BJ (cell line): ENCODE measurements around the gene CORO2B. TPM values are rescaled to one million over a fixed set of nuclear protein-coding genes. Genes with fewer than 3 reads are reported as not detected.
"Not testable (repeated sequence)": the region's sequence is repeated elsewhere in the genome, so short reads cannot be mapped to it uniquely, and the experiment has no call there.

Experiments used
- CTCF ChIA-PET: fragments of 350-600 bp; formaldehyde crosslinking; extraction: SDS; loops from one replicate; lab custom pipeline; 2021; ENCODE audit warnings: antibody characterized with exemption, inconsistent platforms; lab: Yijun Ruan, JAX
- POLR2A ChIA-PET: fragments of 300-600 bp; sonication (Branson Sonifier 250); formaldehyde crosslinking; extraction: SDS; loops from one replicate; lab custom pipeline; 2021; ENCODE audit warnings: antibody characterized with exemption; lab: Charles Lee
- DNase-seq: peaks from one replicate; pipeline ENCODE4 v3.0.0-alpha.2; 2011; ENCODE audit warnings: low read depth
- H3K27me3 ChIP-seq: 2 replicates; pipeline ENCODE4 v1.6.0; 2011; ENCODE audit warnings: low read length; ENCODE audit not compliant: control insufficient read depth, insufficient read depth
- H3K36me3 ChIP-seq: 2 replicates; pipeline ENCODE4 v1.5.1; 2011; ENCODE audit warnings: low read length; ENCODE audit not compliant: control insufficient read depth, insufficient read depth
- H3K4me3 ChIP-seq: 2 replicates; pipeline ENCODE4 v1.5.1; 2011; ENCODE audit warnings: low read depth, mild to moderate bottlenecking, control low read depth, low read length
- polyA plus RNA-seq: library from polyadenylated mRNA; depleted of rRNA; stranded (reverse); fragments of >200 nt; gene quantifications from 2 replicates; pipeline ENCODE4 v1.2.3, GENCODE V29; 2011
- TF ChIP-seq, protein P1 (sequence below): IDR thresholded peaks from 2 replicates; pipeline ENCODE4 v1.5.1; 2011; ENCODE audit warnings: low read depth, mild to moderate bottlenecking, control low read depth, inconsistent platforms, low read length, moderate library complexity; ENCODE audit not compliant: insufficient read depth

CORO2B gene
- polyA plus RNA-seq, 1 experiment = 7.7 TPM

DNA sequence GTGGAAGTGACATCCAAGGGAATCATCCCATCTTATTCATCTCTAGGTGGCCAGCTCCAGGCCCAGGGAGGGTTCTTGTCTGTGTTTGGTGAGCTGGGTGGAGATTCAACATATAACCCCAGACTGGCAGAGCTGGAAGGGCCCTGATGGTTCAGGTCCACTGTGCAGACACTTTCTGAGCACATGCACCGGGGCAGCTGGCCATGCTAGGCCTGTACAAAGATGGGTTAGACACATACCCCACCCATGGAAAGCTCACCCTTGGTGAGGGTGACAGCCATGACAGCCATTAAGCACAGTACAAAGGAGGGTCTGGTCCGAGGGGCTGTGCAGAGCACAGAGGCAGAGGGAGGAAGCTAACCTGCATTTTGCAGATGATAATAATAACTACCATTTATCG is 100.4 kb downstream of the CORO2B start:
- TF ChIP-seq, protein P1, sequence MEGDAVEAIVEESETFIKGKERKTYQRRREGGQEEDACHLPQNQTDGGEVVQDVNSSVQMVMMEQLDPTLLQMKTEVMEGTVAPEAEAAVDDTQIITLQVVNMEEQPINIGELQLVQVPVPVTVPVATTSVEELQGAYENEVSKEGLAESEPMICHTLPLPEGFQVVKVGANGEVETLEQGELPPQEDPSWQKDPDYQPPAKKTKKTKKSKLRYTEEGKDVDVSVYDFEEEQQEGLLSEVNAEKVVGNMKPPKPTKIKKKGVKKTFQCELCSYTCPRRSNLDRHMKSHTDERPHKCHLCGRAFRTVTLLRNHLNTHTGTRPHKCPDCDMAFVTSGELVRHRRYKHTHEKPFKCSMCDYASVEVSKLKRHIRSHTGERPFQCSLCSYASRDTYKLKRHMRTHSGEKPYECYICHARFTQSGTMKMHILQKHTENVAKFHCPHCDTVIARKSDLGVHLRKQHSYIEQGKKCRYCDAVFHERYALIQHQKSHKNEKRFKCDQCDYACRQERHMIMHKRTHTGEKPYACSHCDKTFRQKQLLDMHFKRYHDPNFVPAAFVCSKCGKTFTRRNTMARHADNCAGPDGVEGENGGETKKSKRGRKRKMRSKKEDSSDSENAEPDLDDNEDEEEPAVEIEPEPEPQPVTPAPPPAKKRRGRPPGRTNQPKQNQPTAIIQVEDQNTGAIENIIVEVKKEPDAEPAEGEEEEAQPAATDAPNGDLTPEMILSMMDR = no peak
- H3K4me3 ChIP-seq = no peak overlapping the region
- no peak for DNase-seq

DNA sequence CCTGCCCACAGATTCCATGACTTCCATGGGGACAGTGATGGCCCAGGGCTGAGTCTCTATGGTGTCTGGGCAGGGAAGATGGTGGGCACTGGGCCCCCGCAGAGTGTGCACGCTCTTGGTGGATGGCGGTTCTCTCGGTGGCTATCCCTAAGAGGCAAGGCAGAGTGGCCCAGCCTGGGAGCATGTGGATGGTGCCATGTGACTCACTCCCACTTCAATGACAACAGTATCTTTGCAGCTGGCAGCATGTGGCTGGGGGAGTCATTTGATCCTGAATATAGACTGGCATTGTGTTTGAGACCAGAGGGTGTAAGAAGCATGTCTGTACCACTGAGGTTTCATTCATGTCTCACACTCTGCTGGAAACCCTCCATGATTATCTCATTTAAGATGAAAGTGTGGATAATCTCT is 101.2 kb downstream of the CORO2B start:
- TF ChIP-seq, protein P1 = no peak
- H3K36me3 ChIP-seq = no peaks in the 10 kb centered on the region
- H3K4me3 ChIP-seq = no peak overlapping the region
- POLR2A ChIA-PET = no interaction called here
- DNase-seq = no peak
- H3K27me3 ChIP-seq = no peaks in the 10 kb centered on the region; the same call in 1 of the 2 replicates
- CTCF ChIA-PET = interaction anchor here (1.0 to 2.2 kb wide), 3 partner anchors 51 to 130 kb away, joined by 3 to 16 read pairs (median 5); no protein-coding TSS in a partner anchor

More for the DNA sequence above, 100.4 kb downstream of the CORO2B start:
- ChIA-PET POLR2A (no interaction called here), CTCF (interaction anchor here (0.8 to 2.2 kb wide), 5 partner anchors 52 to 129 kb away, joined by 3 to 16 read pairs (median 4); no protein-coding TSS in a partner anchor)
- Histone ChIP-seq H3K36me3 (no peaks in the 10 kb centered on the region), H3K27me3 (no peaks in the 10 kb centered on the region; the same call in 1 of the 2 replicates)

DNA sequence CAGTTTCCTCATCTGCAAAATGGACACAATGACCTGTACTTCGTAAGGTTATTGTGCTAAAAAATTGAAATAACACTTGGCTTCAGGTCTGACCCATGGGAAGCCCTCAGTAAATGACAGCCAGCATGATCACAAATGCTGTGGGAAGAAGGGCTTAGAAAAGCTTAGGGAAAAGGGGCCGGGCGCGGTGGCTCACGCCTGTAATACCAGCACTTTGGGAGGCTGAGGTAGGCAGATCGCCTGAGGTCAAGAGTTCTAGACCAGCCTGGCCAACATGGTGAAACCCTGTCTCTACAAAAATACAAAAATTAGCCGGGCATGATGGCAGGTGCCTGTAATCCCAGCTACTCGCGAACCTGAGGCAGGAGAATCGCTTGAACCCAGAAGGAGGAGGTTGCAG is 102.0 kb downstream of the CORO2B start:
- H3K4me3 ChIP-seq, H3K27me3 ChIP-seq, H3K36me3 ChIP-seq, CTCF ChIA-PET, POLR2A ChIA-PET, DNase-seq: not testable (repeated sequence)

DNA sequence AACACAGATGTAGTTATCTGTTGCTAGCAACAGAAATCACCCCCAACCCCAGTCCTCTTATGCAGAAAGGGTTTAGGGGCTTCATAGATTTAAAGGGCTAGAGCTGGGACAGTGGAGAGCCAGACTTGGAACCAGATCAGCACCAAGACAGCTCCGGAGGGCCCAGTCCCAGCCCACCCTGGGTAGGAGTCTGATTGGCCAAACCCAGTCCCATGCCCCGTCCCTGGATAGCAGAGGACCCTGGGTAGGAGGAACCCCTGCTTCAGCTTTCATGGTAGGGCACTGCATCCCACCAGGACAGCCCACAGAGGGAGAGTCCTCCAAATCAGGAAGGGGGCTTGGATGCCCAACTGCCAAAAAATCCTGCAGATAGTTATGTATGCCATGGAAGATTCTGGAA is 103.0 kb downstream of the CORO2B start:
- Histone ChIP-seq H3K36me3 (no peaks in the 10 kb centered on the region), H3K27me3 (no peaks in the 10 kb centered on the region; the same call in 1 of the 2 replicates), H3K4me3 (no peak overlapping the region)
- DNase-seq = no peak
- TF ChIP-seq, protein P1 = no peak
- ChIA-PET POLR2A (no interaction called here), CTCF (interaction anchor here (1.5 kb wide), 1 partner anchor 128 kb away, joined by 3 read pairs; no protein-coding TSS in a partner anchor)

DNA sequence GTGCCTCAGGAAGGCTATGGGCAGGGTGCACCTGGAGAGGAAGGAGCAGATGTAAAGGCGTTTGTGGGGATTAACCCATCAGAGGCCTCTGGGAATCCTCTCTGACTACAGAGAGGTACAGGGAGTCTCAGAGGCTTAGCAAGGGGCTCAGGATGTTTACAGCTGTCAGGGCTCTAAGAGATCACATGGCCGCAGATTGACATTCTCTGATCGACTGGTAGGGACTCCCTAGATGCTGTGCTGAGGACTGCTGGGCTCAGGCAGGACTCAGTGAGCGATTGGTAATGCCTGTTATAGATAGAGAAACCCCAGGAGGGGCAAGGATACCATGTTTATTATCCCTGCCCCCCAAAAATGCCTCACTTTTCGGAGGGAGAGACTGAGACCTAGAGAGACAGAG is 103.5 kb downstream of the CORO2B start:
- ChIA-PET POLR2A (no interaction called here), CTCF (interaction anchor here (0.9 to 1.5 kb wide), 3 partner anchors 8 to 128 kb away, joined by 3 read pairs; no protein-coding TSS in a partner anchor)
- TF ChIP-seq, protein P1 = no peak
- Histone ChIP-seq H3K36me3 (no peaks in the 10 kb centered on the region; the same call in 1 of the 2 replicates), H3K4me3 (no peak overlapping the region), H3K27me3 (no peaks in the 10 kb centered on the region; the same call in 1 of the 2 replicates)
- DNase-seq = no peak
